GM18867 (cell line): ENCODE measurements around the gene PNMA6E.
A peak's percentile ranks its signal among the peaks of the same experiment; 100 is the strongest.

Experiments used
- ATAC-seq: cut with Tn5 transposase; IDR thresholded peaks from one replicate; pipeline ENCODE4 v1.9.1; 2021; ENCODE audit warnings: mild to moderate bottlenecking, moderate library complexity; ENCODE audit not compliant: unreplicated experiment

PNMA6E gene

GRCh38 chrX:153365670-153366069 lies 35.5 kb downstream of the PNMA6E start:
- ATAC-seq, result peak; percentile 70

GRCh38 chrX:153361781-153362397 lies 39.3 kb downstream of the PNMA6E start:
- ATAC-seq, result no peak

DNA sequence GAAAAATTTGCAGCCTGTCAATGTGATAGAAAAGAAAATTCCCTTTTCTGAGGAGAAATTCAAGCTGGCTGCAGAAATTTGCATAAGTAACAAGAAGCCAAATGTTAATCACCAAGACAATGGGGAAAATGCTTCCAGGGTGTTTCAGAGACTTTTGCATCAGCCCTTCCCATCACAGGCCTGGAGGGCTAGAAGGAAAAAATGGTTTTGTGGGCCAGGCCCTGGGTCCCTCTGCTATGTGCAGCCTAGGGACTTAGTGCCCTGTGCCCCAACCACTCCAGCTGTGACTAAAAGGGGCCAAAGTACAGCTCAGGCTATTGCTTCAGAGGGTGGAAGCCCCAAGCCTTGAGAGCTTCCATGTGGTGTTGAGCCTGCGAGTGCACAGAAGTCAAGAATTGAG lies 43.3 kb downstream of the PNMA6E start:
- no peak for ATAC-seq

- ATAC-seq, result no peak
Measured at GRCh38 chrX:153353416-153353815, 47.7 kb downstream of the PNMA6E start.

DNA sequence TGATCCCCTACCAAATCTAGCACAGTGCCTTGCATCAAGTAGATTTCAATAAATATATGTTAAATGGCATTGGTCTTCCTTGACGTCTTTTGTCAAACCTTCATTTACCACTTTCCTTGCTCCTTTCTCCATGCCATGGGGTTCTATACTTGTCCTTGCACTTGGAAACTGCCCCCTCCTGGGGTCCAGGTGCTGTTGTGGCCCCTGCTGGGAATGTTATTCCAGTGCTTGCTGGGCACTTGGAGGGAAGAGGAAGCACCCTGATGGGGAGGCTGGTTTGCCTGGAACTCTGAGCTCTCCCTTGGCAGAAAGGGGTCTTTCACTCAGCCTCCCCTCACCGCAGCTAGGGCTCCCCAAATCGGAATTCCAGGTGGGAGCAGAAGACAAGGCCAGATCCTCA lies 48.3 kb downstream of the PNMA6E start:
- no peak for ATAC-seq

- no peak for ATAC-seq
Measured at GRCh38 chrX:153351981-153352380, 49.2 kb downstream of the PNMA6E start.

- ATAC-seq, result no peak
Measured at GRCh38 chrX:153349952-153350351, 51.2 kb downstream of the PNMA6E start.

- no peak for ATAC-seq
Measured at GRCh38 chrX:153348421-153348820, 52.7 kb downstream of the PNMA6E start.

GRCh38 chrX:153347530-153347929 lies 53.6 kb downstream of the PNMA6E start:
- ATAC-seq, result no peak
